PC-3 (cell line): ENCODE data around the gene STIM1. TPM values are rescaled to one million over a fixed set of nuclear protein-coding genes. Genes with fewer than 3 reads are reported as not detected.

Source experiments
- ATAC-seq: fragments of 200-7000 bp; cut with Tn5 transposase; 2 replicates; pipeline ENCODE4 v1.9.1; 2020; ENCODE audit warnings: mild to moderate bottlenecking, moderate library complexity
- BruUV-seq: library from RNA; stranded (reverse); fragments of 400-500 nt; replicated peaks from 2 replicates; lab custom pipeline; 2021; lab: Mats Ljungman, UMichigan
- CTCF ChIA-PET: fragments of 300-600 bp; sonication (Branson Sonifier 250); formaldehyde crosslinking; loops from one replicate; lab custom pipeline; 2022; ENCODE audit warnings: antibody characterized with exemption; lab: Charles Lee
- POLR2A ChIA-PET: fragments of 300-600 bp; sonication (Branson Sonifier 250); formaldehyde crosslinking; loops from one replicate; lab custom pipeline; 2022; ENCODE audit warnings: antibody characterized with exemption; ENCODE audit not compliant: unreplicated experiment; lab: Charles Lee
- DNase-seq: peaks from one replicate; pipeline ENCODE4 v3.0.0-alpha.2; 2015
- H2AFZ ChIP-seq: fragments of 300-600 bp; sonication (generic); 2 replicates; pipeline ENCODE4 v1.6.0; 2016; ENCODE audit warnings: antibody characterized with exemption, low read length
- H3F3A ChIP-seq: fragments of 300-600 bp; sonication (generic); one replicate; pipeline ENCODE4 v1.6.0; 2017; ENCODE audit warnings: antibody characterized with exemption, low read length, control low read depth, mild to moderate bottlenecking; ENCODE audit not compliant: unreplicated experiment
- H3K27ac ChIP-seq: fragments of 300-600 bp; sonication (generic); 2 replicates; pipeline ENCODE4 v1.5.1; 2016; ENCODE audit warnings: mild to moderate bottlenecking, low read length
- H3K27me3 ChIP-seq: fragments of 300-600 bp; sonication (generic); 2 replicates; pipeline ENCODE4 v1.6.1; 2016; ENCODE audit warnings: low read length, mixed read lengths
- H3K36me3 ChIP-seq: fragments of 300-600 bp; sonication (generic); 2 replicates; pipeline ENCODE4 v1.6.1; 2016; ENCODE audit warnings: low read depth, mixed run types, low read length, mixed read lengths
- H3K4me1 ChIP-seq: fragments of 300-600 bp; sonication (generic); 2 replicates; pipeline ENCODE4 v1.5.1; 2016; ENCODE audit warnings: low read length; ENCODE audit not compliant: insufficient read depth
- H3K4me2 ChIP-seq: fragments of 300-600 bp; sonication (generic); 2 replicates; pipeline ENCODE4 v1.6.0; 2016; ENCODE audit warnings: low read length
- H3K4me3 ChIP-seq: fragments of 300-600 bp; sonication (generic); 2 replicates; pipeline ENCODE4 v1.5.1; 2016; ENCODE audit warnings: mild to moderate bottlenecking, low read length, mixed read lengths
- H3K79me2 ChIP-seq: fragments of 300-600 bp; sonication (generic); 2 replicates; pipeline ENCODE4 v1.6.1; 2017; ENCODE audit warnings: low read length, mixed read lengths
- H3K9ac ChIP-seq: fragments of 300-600 bp; sonication (generic); 2 replicates; pipeline ENCODE4 v1.6.0; 2016; ENCODE audit warnings: mild to moderate bottlenecking, low read length
- H3K9me2 ChIP-seq: fragments of 300-600 bp; sonication (generic); replicated peaks from 2 replicates; pipeline ENCODE4 v1.6.1; 2016; ENCODE audit warnings: mixed run types, low read length, mixed read lengths
- H3K9me3 ChIP-seq: fragments of 300-600 bp; sonication (generic); 2 replicates; pipeline ENCODE4 v1.6.1; 2016; ENCODE audit warnings: low read length, mixed read lengths
- H4K20me1 ChIP-seq: fragments of 300-600 bp; sonication (generic); 2 replicates; pipeline ENCODE4 v1.6.1; 2016; ENCODE audit warnings: low read length, mixed read lengths
- EZH2 ChIP-seq: fragments of 300-600 bp; sonication (generic); IDR thresholded peaks from one replicate; pipeline ENCODE4 v1.6.1; 2017; ENCODE audit warnings: antibody characterized with exemption, mild to moderate bottlenecking, low read length; ENCODE audit not compliant: unreplicated experiment
- EZH2phosphoT487 ChIP-seq: fragments of 300-600 bp; sonication (generic); IDR thresholded peaks from 2 replicates; pipeline ENCODE4 v1.6.1; 2018; ENCODE audit warnings: mild to moderate bottlenecking, antibody characterized with exemption, low read length, borderline replicate concordance
- intact Hi-C: fragments of 100-400 bp; cut with micrococcal nuclease; formaldehyde crosslinking; loops from 2 replicates; pipeline ENCODE4 v1.9.0; 2023
- total RNA-seq: library from RNA; depleted of rRNA; stranded (reverse); fragments of >200 nt; gene quantifications from 2 replicates; pipeline ENCODE4 v1.2.3, GENCODE V29; 2014
- TF ChIP-seq, protein P1 (sequence below): fragments of 300-600 bp; sonication (generic); conservative IDR thresholded peaks from 2 replicates; pipeline ENCODE4 v1.5.1; 2017; ENCODE audit warnings: antibody characterized with exemption, low read depth, mild to moderate bottlenecking, low read length

Gene STIM1
- total RNA-seq, 1 experiment from 2014 or later, result 22.8 TPM

DNA sequence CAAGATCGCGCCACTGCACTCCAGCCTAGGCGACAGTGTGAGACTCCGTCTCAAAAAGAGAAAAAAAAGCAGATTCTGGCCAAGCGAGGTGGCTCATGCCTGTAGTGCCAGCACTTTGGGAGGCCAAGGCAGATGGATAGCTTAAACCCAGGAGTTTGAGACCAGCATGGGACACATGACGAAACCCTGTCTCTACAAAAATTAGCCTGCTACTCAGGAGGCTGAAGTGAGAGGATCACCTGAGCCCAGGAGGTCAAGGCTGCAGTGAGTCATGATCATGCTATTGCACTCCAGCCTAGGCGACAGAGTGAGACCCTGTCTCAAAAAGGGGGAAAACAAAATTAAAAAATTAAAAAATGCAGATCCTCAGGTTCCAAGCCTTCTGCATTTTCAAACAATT lies 33.2 kb upstream of the STIM1 start:
- H3K27me3 ChIP-seq, result no peaks in the 10 kb centered on the region
- H3K4me3 ChIP-seq, result no peak overlapping the region
- no peaks in the 10 kb centered on the region for H3K4me1 ChIP-seq
- no peaks in the 10 kb centered on the region; the same call in 1 of the 2 replicates for H3K36me3 ChIP-seq
- ATAC-seq, result no peak
- H2AFZ ChIP-seq, result no peak overlapping the region
- BruUV-seq, result no TSS peak
- no peak for DNase-seq
- intact Hi-C loops, result no loop called here
- no peaks in the 10 kb centered on the region for H3K79me2 ChIP-seq
- no peaks in the 10 kb centered on the region for H3K9me2 ChIP-seq
- no peak overlapping the region for H3K27ac ChIP-seq
- H3K9ac ChIP-seq, result no peak overlapping the region
- no peaks in the 10 kb centered on the region for H3K9me3 ChIP-seq
- H4K20me1 ChIP-seq, result no peaks in the 10 kb centered on the region
- ChIA-PET CTCF (interaction anchor here (0.6 kb wide), 1 partner anchor 140 kb away, joined by 4 read pairs; no protein-coding TSS in a partner anchor), POLR2A (no interaction called here)
- TF ChIP-seq, protein P1, sequence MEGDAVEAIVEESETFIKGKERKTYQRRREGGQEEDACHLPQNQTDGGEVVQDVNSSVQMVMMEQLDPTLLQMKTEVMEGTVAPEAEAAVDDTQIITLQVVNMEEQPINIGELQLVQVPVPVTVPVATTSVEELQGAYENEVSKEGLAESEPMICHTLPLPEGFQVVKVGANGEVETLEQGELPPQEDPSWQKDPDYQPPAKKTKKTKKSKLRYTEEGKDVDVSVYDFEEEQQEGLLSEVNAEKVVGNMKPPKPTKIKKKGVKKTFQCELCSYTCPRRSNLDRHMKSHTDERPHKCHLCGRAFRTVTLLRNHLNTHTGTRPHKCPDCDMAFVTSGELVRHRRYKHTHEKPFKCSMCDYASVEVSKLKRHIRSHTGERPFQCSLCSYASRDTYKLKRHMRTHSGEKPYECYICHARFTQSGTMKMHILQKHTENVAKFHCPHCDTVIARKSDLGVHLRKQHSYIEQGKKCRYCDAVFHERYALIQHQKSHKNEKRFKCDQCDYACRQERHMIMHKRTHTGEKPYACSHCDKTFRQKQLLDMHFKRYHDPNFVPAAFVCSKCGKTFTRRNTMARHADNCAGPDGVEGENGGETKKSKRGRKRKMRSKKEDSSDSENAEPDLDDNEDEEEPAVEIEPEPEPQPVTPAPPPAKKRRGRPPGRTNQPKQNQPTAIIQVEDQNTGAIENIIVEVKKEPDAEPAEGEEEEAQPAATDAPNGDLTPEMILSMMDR, result no peak
- TF ChIP-seq EZH2, result no peak
- no peak for TF ChIP-seq EZH2phosphoT487
- H3K4me2 ChIP-seq, result no peak overlapping the region
- H3F3A ChIP-seq, result no peaks in the 10 kb centered on the region

DNA sequence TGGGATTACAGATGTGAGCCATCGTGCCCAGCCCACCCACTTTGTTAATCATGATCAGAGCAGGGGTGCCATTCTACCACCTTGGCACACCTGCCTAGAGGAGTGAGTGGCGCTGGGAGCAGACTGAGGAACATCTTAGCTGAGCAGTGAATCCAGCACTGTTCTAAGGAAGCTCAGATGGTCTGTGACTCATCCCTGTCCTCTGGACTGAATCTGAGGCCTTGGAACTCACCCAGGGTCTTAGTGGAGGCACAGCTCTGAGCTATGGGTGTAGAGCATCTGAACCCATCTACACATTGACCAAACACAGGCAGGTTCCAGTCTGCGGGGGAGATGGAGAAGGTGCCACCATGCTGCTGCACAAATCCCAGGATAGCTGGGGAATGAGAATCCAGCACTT lies 32.2 kb upstream of the STIM1 start:
- no TSS peak for BruUV-seq
- ChIA-PET CTCF (no interaction called here), POLR2A (interaction anchor here (0.5 kb wide), 1 partner anchor 17 kb away, joined by 4 read pairs; the partner anchor contains the start of gene RHOG)
- ATAC-seq, result peak; percentile 82
- H3K4me2 ChIP-seq, result no peak overlapping the region
- no peaks in the 10 kb centered on the region; the same call in 1 of the 2 replicates for H3K36me3 ChIP-seq
- no peaks in the 10 kb centered on the region for H3K27me3 ChIP-seq
- H3K9me3 ChIP-seq, result no peaks in the 10 kb centered on the region
- H4K20me1 ChIP-seq, result no peaks in the 10 kb centered on the region
- intact Hi-C loops, result no loop called here
- no peak overlapping the region for H3K27ac ChIP-seq
- no peaks in the 10 kb centered on the region for H3K79me2 ChIP-seq
- H3K4me3 ChIP-seq, result no peak overlapping the region
- TF ChIP-seq, protein P1, result no peak
- TF ChIP-seq EZH2phosphoT487, result no peak
- no peak for TF ChIP-seq EZH2
- H3F3A ChIP-seq, result no peaks in the 10 kb centered on the region
- H3K9ac ChIP-seq, result no peak overlapping the region
- H3K4me1 ChIP-seq, result no peaks in the 10 kb centered on the region
- DNase-seq, result peak; percentile 39
- no peaks in the 10 kb centered on the region for H3K9me2 ChIP-seq
- no peak overlapping the region for H2AFZ ChIP-seq

DNA sequence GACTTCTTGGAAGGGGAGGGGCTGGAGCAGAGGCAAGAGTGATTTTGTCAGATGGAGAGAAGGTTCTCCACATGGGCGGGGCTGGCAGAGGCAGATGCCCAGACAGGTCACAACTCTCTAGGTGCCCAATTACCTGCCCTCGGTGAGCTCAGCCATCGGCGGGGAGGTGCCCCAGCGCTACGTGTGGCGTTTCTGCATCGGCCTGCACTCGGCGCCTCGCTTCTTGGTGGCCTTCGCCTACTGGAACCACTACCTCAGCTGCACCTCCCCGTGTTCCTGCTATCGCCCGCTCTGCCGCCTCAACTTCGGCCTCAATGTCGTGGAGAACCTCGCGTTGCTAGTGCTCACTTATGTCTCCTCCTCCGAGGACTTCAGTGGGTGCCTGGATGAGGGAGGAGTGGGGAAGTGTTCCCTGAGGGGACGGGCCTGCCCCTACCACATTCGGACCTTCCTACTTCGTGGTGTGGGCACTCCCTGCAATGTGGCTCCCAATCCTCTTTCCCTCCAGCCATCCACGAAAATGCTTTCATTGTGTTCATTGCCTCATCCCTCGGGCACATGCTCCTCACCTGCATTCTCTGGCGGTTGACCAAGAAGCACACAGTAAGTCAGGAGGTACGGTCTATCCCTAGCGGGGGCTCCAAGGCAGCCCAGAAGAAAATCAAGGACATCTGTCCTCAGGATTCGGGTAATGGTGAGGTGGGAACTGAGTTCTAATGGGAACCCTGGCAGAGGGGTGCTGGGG lies 31.5 kb upstream of the STIM1 start:
- H3K4me2 ChIP-seq, result no peak overlapping the region
- DNase-seq, result no peak
- POLR2A ChIA-PET, result no interaction called here
- no peaks in the 10 kb centered on the region for H3K4me1 ChIP-seq
- H4K20me1 ChIP-seq, result no peaks in the 10 kb centered on the region
- H3K79me2 ChIP-seq, result no peaks in the 10 kb centered on the region
- no peaks in the 10 kb centered on the region for H3K27me3 ChIP-seq
- intact Hi-C loops, result no loop called here
- H3K27ac ChIP-seq, result no peak overlapping the region
- TF ChIP-seq, protein P1, result no peak
- no peak for TF ChIP-seq EZH2phosphoT487
- TF ChIP-seq EZH2, result no peak
- no peak overlapping the region for H2AFZ ChIP-seq
- ATAC-seq, result no peak
- H3K9me3 ChIP-seq, result no peaks in the 10 kb centered on the region
- CTCF ChIA-PET, result no interaction called here
- H3K9me2 ChIP-seq, result no peaks in the 10 kb centered on the region
- H3K9ac ChIP-seq, result no peak overlapping the region
- no peak overlapping the region for H3K4me3 ChIP-seq
- no peaks in the 10 kb centered on the region; the same call in 1 of the 2 replicates for H3K36me3 ChIP-seq
- no peaks in the 10 kb centered on the region for H3F3A ChIP-seq
- no TSS peak for BruUV-seq
